AG04450 (cell line): Measurements from ENCODE around the gene BIRC6. TPM values are rescaled to one million over a fixed set of nuclear protein-coding genes. Genes with fewer than 3 reads are reported as not detected.

Experiments used
- CTCF ChIA-PET: fragments of 300-600, 350-600 bp; formaldehyde crosslinking; extraction: SDS; loops from one replicate; lab custom pipeline; 2022; ENCODE audit warnings: antibody characterized with exemption, inconsistent platforms; lab: Charles Lee
- POLR2A ChIA-PET: fragments of 350-600 bp; formaldehyde crosslinking; extraction: SDS; loops from one replicate; lab custom pipeline; 2021; ENCODE audit warnings: antibody characterized with exemption, inconsistent platforms; lab: Yijun Ruan, JAX
- DNase-seq: peaks from one replicate; pipeline ENCODE4 v3.0.0-alpha.2; 2011; ENCODE audit warnings: low read depth, low spot score
- H3K27ac ChIP-seq: one replicate; pipeline ENCODE4 v1.5.1; 2012; ENCODE audit warnings: low read depth, low read length, control low read depth
- H3K27me3 ChIP-seq: one replicate; pipeline ENCODE4 v1.6.0; 2012; ENCODE audit warnings: low read length; ENCODE audit not compliant: control insufficient read depth, insufficient read depth
- H3K4me3 ChIP-seq: 2 replicates; pipeline ENCODE4 v1.5.1; 2011; ENCODE audit warnings: mild to moderate bottlenecking, low read depth, low read length, control low read depth
- H3K9me3 ChIP-seq: 2 replicates; pipeline ENCODE4 v1.5.1; 2012; ENCODE audit warnings: low read length; ENCODE audit not compliant: control insufficient read depth, insufficient read depth
- polyA plus RNA-seq: library from polyadenylated mRNA; depleted of rRNA; stranded (reverse); fragments of >200 nt; gene quantifications from 2 replicates; pipeline ENCODE4 v1.2.3, GENCODE V29; 2011
- TF ChIP-seq, protein P1 (sequence below): IDR thresholded peaks from 2 replicates; pipeline ENCODE4 v1.5.1; 2011; ENCODE audit warnings: low read depth, low read length, control low read depth, inconsistent platforms

BIRC6 gene
- polyA plus RNA-seq, 1 experiment: 86.3 TPM

DNA sequence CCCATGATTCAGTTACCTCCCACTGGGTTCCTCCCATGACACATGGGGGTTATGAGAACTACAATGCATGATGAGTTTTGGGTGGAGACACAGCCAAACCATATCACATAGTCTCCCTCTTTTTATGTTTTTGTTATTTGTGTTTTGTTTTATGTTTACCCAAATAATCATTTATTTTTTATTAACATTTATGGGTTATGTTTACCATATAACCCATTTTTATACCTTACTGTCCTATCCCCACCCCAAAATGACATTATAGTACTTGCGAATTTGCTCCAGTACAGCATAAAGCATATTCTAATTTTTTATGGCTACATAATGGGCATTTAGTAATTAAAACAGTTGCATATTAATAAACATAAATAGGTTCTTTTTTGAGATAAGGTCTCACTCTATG, 209.1 kb downstream of the BIRC6 start:
- DNase-seq: no peak
- H3K27ac ChIP-seq: no peak overlapping the region
- TF ChIP-seq, protein P1, sequence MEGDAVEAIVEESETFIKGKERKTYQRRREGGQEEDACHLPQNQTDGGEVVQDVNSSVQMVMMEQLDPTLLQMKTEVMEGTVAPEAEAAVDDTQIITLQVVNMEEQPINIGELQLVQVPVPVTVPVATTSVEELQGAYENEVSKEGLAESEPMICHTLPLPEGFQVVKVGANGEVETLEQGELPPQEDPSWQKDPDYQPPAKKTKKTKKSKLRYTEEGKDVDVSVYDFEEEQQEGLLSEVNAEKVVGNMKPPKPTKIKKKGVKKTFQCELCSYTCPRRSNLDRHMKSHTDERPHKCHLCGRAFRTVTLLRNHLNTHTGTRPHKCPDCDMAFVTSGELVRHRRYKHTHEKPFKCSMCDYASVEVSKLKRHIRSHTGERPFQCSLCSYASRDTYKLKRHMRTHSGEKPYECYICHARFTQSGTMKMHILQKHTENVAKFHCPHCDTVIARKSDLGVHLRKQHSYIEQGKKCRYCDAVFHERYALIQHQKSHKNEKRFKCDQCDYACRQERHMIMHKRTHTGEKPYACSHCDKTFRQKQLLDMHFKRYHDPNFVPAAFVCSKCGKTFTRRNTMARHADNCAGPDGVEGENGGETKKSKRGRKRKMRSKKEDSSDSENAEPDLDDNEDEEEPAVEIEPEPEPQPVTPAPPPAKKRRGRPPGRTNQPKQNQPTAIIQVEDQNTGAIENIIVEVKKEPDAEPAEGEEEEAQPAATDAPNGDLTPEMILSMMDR: no peak
- H3K4me3 ChIP-seq: no peak overlapping the region
- POLR2A ChIA-PET: no interaction called here
- peaks cover 7% of the 10 kb centered on the region; the same call in 1 of the 2 replicates for H3K9me3 ChIP-seq
- H3K27me3 ChIP-seq: no peaks in the 10 kb centered on the region
- CTCF ChIA-PET: no interaction called here

DNA sequence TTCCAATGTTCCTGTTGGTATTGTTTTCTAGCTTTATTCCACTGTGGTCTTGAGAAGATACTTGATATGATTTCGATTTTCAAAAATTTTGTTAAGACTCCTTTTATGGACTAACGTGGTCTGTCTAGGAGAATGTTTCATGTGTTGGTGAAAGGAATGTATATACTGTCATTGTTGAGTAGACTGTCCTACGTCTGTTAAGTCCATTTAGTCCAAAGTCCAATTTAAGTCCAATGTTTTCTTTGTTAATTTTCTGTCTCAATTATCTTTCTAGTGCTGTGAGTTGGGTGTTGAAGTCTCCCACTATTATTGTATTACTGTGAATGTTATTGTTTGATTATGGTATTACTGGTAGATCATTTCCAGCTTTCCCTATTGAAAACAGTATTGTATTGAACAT, 215.2 kb downstream of the BIRC6 start:
- Histone ChIP-seq H3K4me3 (no peak overlapping the region), H3K27me3 (no peaks in the 10 kb centered on the region), H3K27ac (no peak overlapping the region), H3K9me3 (no peaks in the 10 kb centered on the region)
- ChIA-PET POLR2A (no interaction called here), CTCF (no interaction called here)
- DNase-seq: no peak
- TF ChIP-seq, protein P1: no peak

DNA sequence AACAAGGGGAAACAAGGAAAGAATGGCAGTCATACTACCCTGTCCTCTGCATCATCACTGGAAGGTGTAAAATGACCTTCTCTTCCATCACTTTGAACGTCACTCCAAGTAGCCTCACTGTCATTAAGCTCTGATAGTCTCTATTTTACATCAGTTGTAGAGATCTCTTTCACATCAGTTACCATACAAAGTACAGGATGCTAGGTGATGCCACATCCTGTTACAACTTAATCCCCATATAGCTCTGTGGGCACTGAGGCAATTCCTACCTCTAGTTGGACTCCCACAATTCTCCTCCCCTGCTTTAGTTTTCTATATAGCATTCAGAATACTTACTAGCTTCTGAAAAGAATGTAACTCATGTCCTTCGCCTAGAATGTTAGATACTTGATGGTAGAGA, 215.9 kb downstream of the BIRC6 start:
- H3K27ac ChIP-seq: no peak overlapping the region
- no peaks in the 10 kb centered on the region for H3K9me3 ChIP-seq
- POLR2A ChIA-PET: no interaction called here
- TF ChIP-seq, protein P1: no peak
- no peaks in the 10 kb centered on the region for H3K27me3 ChIP-seq
- CTCF ChIA-PET: interaction anchor here (0.5 kb wide), 1 partner anchor 273 kb away, joined by 3 read pairs; no protein-coding TSS in a partner anchor
- no peak for DNase-seq
- no peak overlapping the region for H3K4me3 ChIP-seq

DNA sequence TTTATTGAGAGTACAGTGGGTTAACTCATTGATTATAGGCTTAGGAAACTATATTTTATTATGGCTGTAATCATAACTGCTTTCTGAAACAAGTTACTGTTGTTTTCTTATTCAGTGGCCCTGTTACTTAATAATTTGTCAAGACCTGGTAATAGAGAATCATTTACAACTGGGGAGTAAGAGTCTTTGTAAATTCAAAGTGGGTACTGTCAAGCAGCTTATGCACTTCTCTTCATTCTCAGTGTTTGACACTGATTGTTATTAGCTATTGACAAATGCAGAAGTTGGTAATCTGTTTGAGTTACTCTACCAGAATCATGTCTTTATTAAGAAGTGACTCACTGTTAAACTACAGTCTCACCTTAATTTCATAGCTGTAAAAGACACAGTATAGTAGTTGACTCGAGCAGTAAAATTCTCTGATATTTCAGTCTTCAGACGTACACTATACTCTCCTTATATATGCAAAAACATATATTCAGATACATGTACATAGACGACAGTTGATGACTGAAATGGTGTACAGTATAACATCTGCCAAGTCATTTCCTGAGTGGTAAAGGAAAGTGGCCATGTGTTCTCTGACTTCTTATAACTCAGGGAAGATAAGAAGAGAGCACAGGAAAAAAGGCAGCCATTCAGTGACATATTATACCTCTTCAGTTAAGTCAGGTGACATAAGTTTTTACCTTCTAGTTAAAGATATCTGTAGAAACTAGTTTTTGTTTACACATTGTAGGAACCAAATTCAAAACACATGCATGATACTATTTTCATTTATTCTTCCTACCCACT, 235.0 kb downstream of the BIRC6 start:
- ChIA-PET CTCF (no interaction called here), POLR2A (no interaction called here)
- H3K4me3 ChIP-seq: no peak overlapping the region
- H3K27ac ChIP-seq: no peak overlapping the region
- no peaks in the 10 kb centered on the region for H3K27me3 ChIP-seq
- TF ChIP-seq, protein P1: no peak
- no peaks in the 10 kb centered on the region for H3K9me3 ChIP-seq
- DNase-seq: no peak

DNA sequence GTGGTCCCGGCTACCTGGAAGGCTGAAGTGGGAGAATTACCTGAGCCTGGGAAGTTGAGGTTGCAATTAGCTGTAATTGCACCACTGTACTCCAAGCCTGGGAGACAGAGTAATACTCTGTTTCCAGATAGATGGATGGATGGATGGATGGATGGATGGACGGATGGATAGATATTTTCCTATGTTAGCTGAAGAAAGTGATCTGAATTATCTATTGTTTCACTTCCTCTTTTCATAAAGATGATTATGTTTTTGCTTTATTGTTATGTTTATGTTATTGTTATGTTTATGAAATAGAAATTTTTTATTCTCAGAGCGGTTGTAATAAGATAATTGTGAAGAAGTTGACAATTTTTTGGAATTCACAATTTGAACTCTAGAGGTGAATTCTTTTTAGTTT, 237.8 kb downstream of the BIRC6 start:
- POLR2A ChIA-PET: no interaction called here
- CTCF ChIA-PET: no interaction called here
- no peak for DNase-seq
- Histone ChIP-seq H3K9me3 (no peaks in the 10 kb centered on the region), H3K4me3 (no peak overlapping the region), H3K27me3 (no peaks in the 10 kb centered on the region), H3K27ac (no peak overlapping the region)
- TF ChIP-seq, protein P1: no peak
